HEK293 (cell line): Measurements from ENCODE around the gene CD300LG.

Source experiments
- RBAK ChIP-seq: fragments of 450-650 bp; formaldehyde crosslinking; IDR thresholded peaks from 2 replicates; pipeline ENCODE4 v1.5.1; 2016; ENCODE audit warnings: missing biosample characterization, missing genetic modification characterization
- ZNF280D ChIP-seq: fragments of 450-650 bp; formaldehyde crosslinking; IDR thresholded peaks from 2 replicates; pipeline ENCODE4 v1.5.1; 2016; ENCODE audit warnings: missing biosample characterization, missing genetic modification characterization
- ZNF544 ChIP-seq: fragments of 450-650 bp; formaldehyde crosslinking; IDR thresholded peaks from 2 replicates; pipeline ENCODE4 v1.5.0; 2017; ENCODE audit warnings: missing biosample characterization, missing genetic modification characterization

GRCh38 chr17:43905985-43906852, 59.2 kb downstream of the CD300LG start:
- TF ChIP-seq ZNF280D (no peak), ZNF544 (tag by site-specific recombination) (no peak; the same call in 1 of the 2 replicates), RBAK (no peak)
